Measurements from ENCODE around the gene NAV2.

GRCh38 chr11:19955660-19956059 lies 243.0 kb downstream of the NAV2 start:
- TF ChIP-seq CTCF (IDR thresholded peaks at IDR 0.05; ENCODE audit: low read length) (no peak), EZH2 (optimal IDR thresholded peaks at IDR 0.05; ENCODE audit: low read depth, low read length) (no peak)
